CD14-positive monocyte (primary cell): Measurements from ENCODE around the gene VEPH1. TPM values are rescaled to one million over a fixed set of nuclear protein-coding genes. Genes with fewer than 3 reads are reported as not detected.

Experiments
- DNase-seq, 3 donors: peaks; one replicate each; pipeline ENCODE4 v3.0.0-alpha.2; 2011 to 2022
- H2AFZ ChIP-seq: 2 replicates; pipeline ENCODE4 v1.6.0; 2012; ENCODE audit warnings: mild to moderate bottlenecking, low read depth, low read length, inconsistent platforms; ENCODE audit not compliant: insufficient read depth, poor library complexity, severe bottlenecking
- H3K27ac ChIP-seq, 2 donors: 1 replicate in 1 of 2; 2 replicates in 1 of 2; pipeline ENCODE4 v1.5.1; 2012 to 2013; ENCODE audit warnings: low read length in 2 of 2, control low read depth in 1 of 2, inconsistent platforms in 1 of 2, low read depth in 1 of 2, mild to moderate bottlenecking in 1 of 2
- H3K27me3 ChIP-seq, 2 donors: one replicate each; pipeline versions ENCODE4 v1.6.0 to v1.6.1; 2011 to 2013; ENCODE audit warnings: low read length in 2 of 2; ENCODE audit not compliant: control insufficient read depth in 2 of 2, insufficient read depth in 2 of 2
- H3K36me3 ChIP-seq, 2 donors: replicated peaks in 1 of 2; 1 replicate in 1 of 2; 2 replicates in 1 of 2; pipeline versions ENCODE4 v1.5.1 to v1.6.1; 2012 to 2013; ENCODE audit warnings: low read length in 2 of 2, control low read depth in 1 of 2, inconsistent platforms in 1 of 2, mild to moderate bottlenecking in 1 of 2; ENCODE audit not compliant: insufficient read depth in 2 of 2, control insufficient read depth in 1 of 2
- H3K4me1 ChIP-seq, 2 donors: 1 replicate in 1 of 2; 2 replicates in 1 of 2; pipeline versions ENCODE4 v1.5.1 to v1.6.1; 2012 to 2013; ENCODE audit warnings: low read length in 2 of 2, control low read depth in 1 of 2, inconsistent platforms in 1 of 2, mild to moderate bottlenecking in 1 of 2, moderate library complexity in 1 of 2; ENCODE audit not compliant: insufficient read depth in 2 of 2, control insufficient read depth in 1 of 2
- H3K4me2 ChIP-seq: replicated peaks from 2 replicates; pipeline ENCODE3; 2012; ENCODE audit warnings: low read length, moderate library complexity, mild to moderate bottlenecking; ENCODE audit not compliant: poor library complexity, severe bottlenecking; ENCODE audit errors: extremely low read depth
- H3K4me3 ChIP-seq, 3 experiments: fragments of 200-600 bp in 1 of 3; sonication (generic) in 1 of 3; replicated peaks in 1 of 3; 1 replicate in 2 of 3; 2 replicates in 1 of 3; pipeline ENCODE4 v1.5.1; 2011 to 2013; ENCODE audit warnings: low read length in 3 of 3, mild to moderate bottlenecking in 3 of 3, control low read depth in 2 of 3, low read depth in 2 of 3, inconsistent platforms in 1 of 3, moderate library complexity in 1 of 3
- H3K79me2 ChIP-seq: 2 replicates; pipeline ENCODE4 v1.6.0; 2012; ENCODE audit warnings: mild to moderate bottlenecking, control low read depth, inconsistent platforms, low read length, moderate library complexity; ENCODE audit not compliant: insufficient read depth
- H3K9ac ChIP-seq: 2 replicates; pipeline ENCODE4 v1.6.0; 2017; ENCODE audit warnings: low read length, mild to moderate bottlenecking; ENCODE audit not compliant: insufficient read depth, poor library complexity, severe bottlenecking
- H3K9me3 ChIP-seq, 2 donors: replicated peaks in 1 of 2; 1 replicate in 1 of 2; 2 replicates in 1 of 2; pipeline versions ENCODE4 v1.5.1 to v1.6.1; 2012 to 2013; ENCODE audit warnings: low read length in 2 of 2, control low read depth in 1 of 2; ENCODE audit not compliant: control insufficient read depth in 1 of 2, insufficient read depth in 1 of 2
- H4K20me1 ChIP-seq: 2 replicates; pipeline ENCODE4 v1.6.0; 2012; ENCODE audit warnings: mild to moderate bottlenecking, low read length, control low read depth, moderate library complexity; ENCODE audit not compliant: insufficient read depth
- H3K27ac Mint-ChIP-seq, 7 donors: one replicate each; pipeline ENCODE4 v1.8.0; 2020; ENCODE audit warnings: mild to moderate bottlenecking in 7 of 7, mixed read lengths in 7 of 7, moderate library complexity in 6 of 7, inconsistent platforms in 2 of 7
- H3K27me3 Mint-ChIP-seq, 3 donors: one replicate each; pipeline ENCODE4 v1.8.0; 2021 to 2022; ENCODE audit warnings: low read depth in 3 of 3, mild to moderate bottlenecking in 3 of 3, mixed read lengths in 3 of 3, moderate library complexity in 3 of 3, inconsistent platforms in 1 of 3
- H3K36me3 Mint-ChIP-seq, 2 donors: one replicate each; pipeline ENCODE4 v1.8.0; 2020; ENCODE audit warnings: mixed read lengths in 2 of 2, inconsistent platforms in 1 of 2, mild to moderate bottlenecking in 1 of 2
- H3K4me1 Mint-ChIP-seq: one replicate; pipeline ENCODE4 v1.8.0; 2020; ENCODE audit warnings: mild to moderate bottlenecking, mixed read lengths
- H3K4me3 Mint-ChIP-seq, 2 donors: one replicate each; pipeline ENCODE4 v1.8.0; 2020; ENCODE audit warnings: mild to moderate bottlenecking in 2 of 2, mixed read lengths in 2 of 2, moderate library complexity in 1 of 2
- H3K9me3 Mint-ChIP-seq, 7 donors: one replicate each; pipeline ENCODE4 v1.8.0; 2020 to 2022; ENCODE audit warnings: mixed read lengths in 7 of 7, mild to moderate bottlenecking in 6 of 7, moderate library complexity in 6 of 7, inconsistent platforms in 2 of 7
- CTCF ChIP-seq: fragments of 200-600 bp; IDR thresholded peaks from one replicate; pipeline ENCODE4 v1.8.0; 2022; ENCODE audit warnings: antibody characterized with exemption, mild to moderate bottlenecking
- WGBS: methylation state at CpG from one replicate; pipeline ENCODE4 v1.1.5; 2013; ENCODE audit warnings: missing lambda C conversion rate; ENCODE audit not compliant: insufficient coverage; 5-methylcytosine and 5-hydroxymethylcytosine counted together
- intact Hi-C, 2 donors: fragments of 100-400 bp; cut with micrococcal nuclease; formaldehyde crosslinking; loops; one replicate each; pipeline versions ENCODE4 v1.15.0 to v1.15.1; 2023
- polyA plus RNA-seq, 3 donors: library from polyadenylated mRNA; depleted of rRNA in 1 of 3; unstranded in 2 of 3; stranded (reverse) in 1 of 3; fragments of 300-500 nt in 2 of 3; fragments of >200 nt in 1 of 3; fragmentation: Illumina TruSeq in 2 of 3; gene quantifications; 1 replicate in 2 of 3; 2 replicates in 1 of 3; pipeline ENCODE4 v1.2.3, GENCODE V29; 2012 to 2021

Gene VEPH1
- polyA plus RNA-seq, 3 donors: 0.44 TPM; not detected in 2

DNA sequence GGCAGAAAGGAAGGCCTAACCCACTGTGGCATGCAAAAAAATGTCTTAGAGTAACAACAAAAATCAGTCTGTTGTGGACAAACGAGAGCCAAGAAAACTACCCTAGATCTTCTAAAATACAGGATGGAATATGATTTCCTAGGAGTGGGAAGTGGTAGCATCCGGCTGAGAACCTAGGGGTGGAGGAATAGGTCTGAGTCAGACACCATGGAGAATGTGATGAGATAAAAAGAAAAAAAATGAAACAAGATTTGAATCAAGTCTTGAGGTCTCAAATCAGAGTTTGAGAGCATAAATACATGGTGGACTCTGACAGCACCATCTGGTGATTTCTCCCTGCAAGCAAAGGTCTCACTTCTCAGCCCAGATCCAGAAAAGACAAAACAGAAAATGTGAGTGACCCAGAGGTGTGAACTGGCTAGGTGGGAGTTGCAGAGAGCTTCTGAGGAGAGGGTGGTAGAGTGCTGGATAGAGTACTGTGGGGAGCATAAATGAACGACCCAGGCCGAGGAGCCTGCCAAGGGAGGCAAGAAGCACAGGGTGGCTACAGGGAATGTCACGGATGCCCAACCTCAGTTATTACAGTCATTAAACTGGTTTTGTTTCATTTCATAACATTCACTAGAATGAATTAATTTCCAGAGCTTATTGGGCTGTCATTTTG, 27.6 kb upstream of the VEPH1 start:
- H3K9ac ChIP-seq: no peak overlapping the region
- no peaks in the 10 kb centered on the region for H3K9me3 ChIP-seq
- H3K27me3 ChIP-seq: no peaks in the 10 kb centered on the region
- no peak overlapping the region for H3K4me3 ChIP-seq
- H3K4me1 ChIP-seq: no peaks in the 10 kb centered on the region
- TF ChIP-seq CTCF: no peak
- Mint-ChIP-seq H3K27ac (no peak overlapping the region), H3K4me1 (no peaks in the 10 kb centered on the region), H3K9me3 (no peaks in the 10 kb centered on the region), H3K36me3 (no peaks in the 10 kb centered on the region), H3K27me3 (peaks cover 0 to 1% (median 0%) of the 10 kb centered on the region in 3 donors), H3K4me3 (no peak overlapping the region)
- no peak overlapping the region for H3K27ac ChIP-seq
- H3K36me3 ChIP-seq: no peaks in the 10 kb centered on the region
- DNase-seq: no peak
- no peak overlapping the region for H2AFZ ChIP-seq
- 93% methylated on average over 2 of the region's 5 CpGs for WGBS
- H3K79me2 ChIP-seq: no peaks in the 10 kb centered on the region
- H3K4me2 ChIP-seq: no peak overlapping the region
- no peaks in the 10 kb centered on the region for H4K20me1 ChIP-seq
- intact Hi-C loops: no loop called here

- intact Hi-C loops: no loop called here
- 95% methylated on average over 2 of the region's 2 CpGs for WGBS
- no peak for DNase-seq
- Mint-ChIP-seq H3K27me3 (peaks cover 0 to 1% (median 0%) of the 10 kb centered on the region in 3 donors), H3K9me3 (no peaks in the 10 kb centered on the region), H3K27ac (no peak overlapping the region), H3K4me3 (no peak overlapping the region), H3K36me3 (no peaks in the 10 kb centered on the region), H3K4me1 (no peaks in the 10 kb centered on the region)
- Histone ChIP-seq H3K36me3 (no peaks in the 10 kb centered on the region), H4K20me1 (no peaks in the 10 kb centered on the region), H3K4me2 (no peak overlapping the region), H3K9me3 (no peaks in the 10 kb centered on the region), H3K4me3 (no peak overlapping the region), H3K27me3 (no peaks in the 10 kb centered on the region), H3K27ac (no peak overlapping the region), H2AFZ (no peak overlapping the region), H3K79me2 (no peaks in the 10 kb centered on the region), H3K9ac (no peak overlapping the region), H3K4me1 (no peaks in the 10 kb centered on the region)
- no peak for TF ChIP-seq CTCF
These were observed 26.5 kb upstream of the VEPH1 start for GRCh38 chr3:157529751-157530150.
